ENCODE data around the gene CDH23.

DNA sequence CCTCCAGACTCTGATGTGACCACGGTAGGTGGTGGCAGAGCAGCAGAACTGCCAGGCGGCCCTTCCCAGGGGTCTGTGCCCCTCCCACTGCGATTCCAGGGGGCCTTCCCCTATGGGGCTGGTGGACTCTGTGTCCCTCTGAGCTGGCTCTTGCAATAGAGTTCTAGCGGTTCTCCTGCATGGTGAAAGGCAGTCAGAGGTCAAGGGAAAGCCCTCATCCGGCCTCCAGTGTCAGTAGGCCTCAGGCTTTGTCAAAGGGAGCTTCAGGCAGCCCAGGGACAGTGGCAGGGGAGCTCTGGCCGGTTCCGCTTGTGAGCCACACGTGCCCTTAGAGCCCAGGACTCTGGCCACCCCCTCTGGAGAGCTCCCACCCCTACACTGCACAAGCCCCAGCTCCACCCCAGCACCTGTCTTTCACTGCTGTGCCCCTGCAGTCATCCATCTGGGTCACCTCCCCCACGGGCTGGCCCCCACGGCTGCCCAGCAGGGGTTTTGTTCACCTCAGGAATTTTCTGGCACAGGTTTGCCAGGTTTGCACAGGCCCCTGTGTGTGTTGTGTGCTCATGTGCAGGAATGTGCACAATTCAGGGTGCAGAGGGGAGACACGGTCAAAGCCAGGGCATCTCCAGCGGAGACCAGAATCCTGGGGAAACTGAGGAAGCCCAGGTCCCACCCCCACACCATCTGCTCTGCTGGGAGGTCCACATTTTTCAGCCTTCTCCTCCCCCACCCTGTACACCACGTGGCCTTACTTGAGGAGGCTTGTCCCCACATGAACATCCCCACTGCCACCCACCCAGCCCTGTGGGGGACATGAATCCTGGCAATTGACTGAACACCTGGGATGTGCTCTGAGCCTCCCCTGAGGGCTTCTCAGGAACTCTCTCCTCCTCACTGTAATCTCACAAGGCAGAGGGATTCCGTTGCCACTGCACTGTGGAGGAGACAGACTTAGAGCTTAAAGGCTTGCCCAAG lies 299.1 kb downstream of the CDH23 start:
- TF ChIP-seq DPF2 (IDR thresholded peaks at IDR 0.05) (no peak), POLR2AphosphoS5 (IDR thresholded peaks at IDR 0.05; ENCODE audit: low read length) (no peak), POLR2A (IDR thresholded peaks at IDR 0.05; ENCODE audit: low read depth, low read length) (no peak), SMAD1 (IDR thresholded peaks at IDR 0.05; ENCODE audit: low read depth, partially characterized antibody) (no peak), BHLHE40 (IDR thresholded peaks at IDR 0.05; ENCODE audit: borderline replicate concordance in 1 of 2, low read depth in 2 of 2, low read length in 1 of 2) (no peak), CTCF (IDR thresholded peaks at IDR 0.05 in 2 of 3, conservative IDR thresholded peaks at IDR 0.05 in 1 of 3; ENCODE audit: control insufficient read depth in 2 of 3, extremely low read depth in 1 of 3, insufficient read depth in 1 of 3, low read depth in 3 of 3, low read length in 3 of 3) (no peak), HDAC6 (IDR thresholded peaks at IDR 0.05; ENCODE audit: unreplicated experiment) (no peak), CHD4 (IDR thresholded peaks at IDR 0.05) (no peak), CBX5 (IDR thresholded peaks at IDR 0.05; ENCODE audit: low read depth) (no peak), MYC (IDR thresholded peaks at IDR 0.05; ENCODE audit: insufficient read depth, insufficient read length, insufficient replicate concordance, low read length, severe bottlenecking) (no peak), MXI1 (IDR thresholded peaks at IDR 0.05; ENCODE audit: low read depth, low read length) (no peak), PRDM15 (CRISPR knock-in tag; IDR thresholded peaks at IDR 0.05) (no peak)

All from GM12878 (cell line).